SU-DHL-6 (cell line): ENCODE measurements around the gene CD300E.

Experiments
- CTCF ChIP-seq: fragments of 200-600 bp; sonication (generic); IDR thresholded peaks from one replicate; pipeline ENCODE4 v1.5.1; 2017; ENCODE audit warnings: antibody characterized with exemption, mild to moderate bottlenecking, low read length, moderate library complexity; ENCODE audit not compliant: insufficient read depth, poor library complexity, severe bottlenecking
- EZH2phosphoT487 ChIP-seq: fragments of 200-600 bp; sonication (generic), shearing (Covaris generic); conservative IDR thresholded peaks from 2 replicates; pipeline ENCODE4 v1.6.1; 2018; ENCODE audit warnings: mild to moderate bottlenecking, antibody characterized with exemption, low read length, moderate library complexity, mixed read lengths

GRCh38 chr17:74671031-74671771 lies 47.7 kb upstream of the CD300E start:
- TF ChIP-seq CTCF (no peak), EZH2phosphoT487 (no peak)
